SK-N-SH (cell line): ENCODE data around the gene MAG. TPM values are rescaled to one million over a fixed set of nuclear protein-coding genes. Genes with fewer than 3 reads are reported as not detected.

Experiments
- CTCF ChIA-PET: fragments of 300-600, 350-600 bp; formaldehyde crosslinking; extraction: SDS; loops from one replicate; lab custom pipeline; 2021; lab: Yijun Ruan, JAX
- POLR2A ChIA-PET: fragments of 350-600 bp; sonication (Branson Sonifier 250); formaldehyde crosslinking; extraction: SDS; loops from one replicate; lab custom pipeline; 2020; ENCODE audit warnings: antibody characterized with exemption, inconsistent platforms; lab: Yijun Ruan, JAX
- DNase-seq: peaks from one replicate; pipeline ENCODE4 v3.0.0; 2012
- H2AFZ ChIP-seq: fragments of 200-600 bp; sonication (generic); 2 replicates; pipeline ENCODE4 v1.8.1; 2016; ENCODE audit warnings: antibody characterized with exemption, mild to moderate bottlenecking, low read depth
- H3F3A ChIP-seq: fragments of 200-600 bp; sonication (generic); replicated peaks from 2 replicates; pipeline ENCODE3; 2016; ENCODE audit warnings: antibody characterized with exemption, mild to moderate bottlenecking; ENCODE audit not compliant: insufficient read depth
- H3K27ac ChIP-seq, 2 experiments: fragments of 200-500 bp in 1 of 2; fragments of 200-600 bp in 1 of 2; sonication (Bioruptor generic) in 1 of 2; sonication (generic), shearing (Covaris generic) in 1 of 2; 2 replicates each; pipeline versions ENCODE4 v1.5.1 to v1.6.1; 2014 to 2016; ENCODE audit warnings: low read depth in 2 of 2, inconsistent platforms in 1 of 2, low read length in 1 of 2, mild to moderate bottlenecking in 1 of 2, mixed read lengths in 1 of 2
- H3K27me3 ChIP-seq: fragments of 200-600 bp; sonication (generic), shearing (Covaris generic); 2 replicates; pipeline ENCODE4 v1.6.1; 2016; ENCODE audit warnings: mixed run types; ENCODE audit not compliant: insufficient read depth
- H3K36me3 ChIP-seq, 2 experiments: fragments of 200-500 bp in 1 of 2; fragments of 200-600 bp in 1 of 2; sonication (Bioruptor generic) in 1 of 2; sonication (generic) in 1 of 2; replicated peaks in 1 of 2; 2 replicates each; pipeline versions ENCODE3 to v1.5.1; 2014 to 2016; ENCODE audit warnings: low read length in 1 of 2, mild to moderate bottlenecking in 1 of 2; ENCODE audit not compliant: insufficient read depth in 2 of 2, control insufficient read depth in 1 of 2
- H3K4me1 ChIP-seq, 2 experiments: fragments of 200-500 bp in 1 of 2; fragments of 200-600 bp in 1 of 2; sonication (Bioruptor generic) in 1 of 2; sonication (generic), shearing (Covaris generic) in 1 of 2; 2 replicates each; pipeline versions ENCODE4 v1.5.1 to v1.6.1; 2014 to 2016; ENCODE audit warnings: low read depth in 1 of 2, low read length in 1 of 2, mixed run types in 1 of 2; ENCODE audit not compliant: insufficient read depth in 2 of 2, control insufficient read depth in 1 of 2
- H3K4me2 ChIP-seq: fragments of 200-600 bp; sonication (generic), shearing (Covaris generic); 2 replicates; pipeline ENCODE4 v1.6.1; 2017; ENCODE audit warnings: mixed run types
- H3K4me3 ChIP-seq, 2 experiments: fragments of 200-500 bp in 1 of 2; fragments of 200-600 bp in 1 of 2; sonication (Bioruptor generic) in 1 of 2; sonication (generic), shearing (Covaris generic) in 1 of 2; 2 replicates each; pipeline versions ENCODE4 v1.5.1 to v1.8.1; 2014 to 2016; ENCODE audit warnings: low read depth in 2 of 2, inconsistent platforms in 1 of 2, low read length in 1 of 2, mild to moderate bottlenecking in 1 of 2, mixed read lengths in 1 of 2, moderate library complexity in 1 of 2
- H3K79me2 ChIP-seq: fragments of 200-600 bp; sonication (generic); 2 replicates; pipeline ENCODE4 v1.8.1; 2017; ENCODE audit warnings: mild to moderate bottlenecking; ENCODE audit not compliant: insufficient read depth
- H3K9ac ChIP-seq: fragments of 200-600 bp; sonication (generic); 2 replicates; pipeline ENCODE4 v1.6.1; 2017; ENCODE audit warnings: mixed run types
- H3K9me2 ChIP-seq: fragments of 200-600 bp; sonication (generic); 2 replicates; pipeline ENCODE4 v1.6.1; 2017; ENCODE audit warnings: mixed run types
- H3K9me3 ChIP-seq: fragments of 200-600 bp; sonication (generic); 2 replicates; pipeline ENCODE4 v1.6.1; 2017; ENCODE audit warnings: mixed run types, mild to moderate bottlenecking, moderate library complexity
- H4K20me1 ChIP-seq: fragments of 200-600 bp; sonication (generic); 2 replicates; pipeline ENCODE4 v1.6.1; 2017; ENCODE audit warnings: mild to moderate bottlenecking, mixed run types; ENCODE audit not compliant: insufficient read depth
- ELF1 ChIP-seq: IDR thresholded peaks from 2 replicates; pipeline ENCODE4 v1.4.0; 2012
- EP300 ChIP-seq, 2 experiments: IDR thresholded peaks; 2 replicates each; pipeline versions ENCODE4 v1.4.0 to v1.6.1; 2012; ENCODE audit warnings: borderline replicate concordance in 1 of 2, low read depth in 1 of 2, low read length in 1 of 2
- FOSL2 ChIP-seq: IDR thresholded peaks from 2 replicates; pipeline ENCODE4 v1.4.0; 2012; ENCODE audit warnings: low read depth, mild to moderate bottlenecking, moderate library complexity, borderline replicate concordance
- FOXJ3 ChIP-seq: sonication (generic); formaldehyde crosslinking; IDR thresholded peaks from 2 replicates; pipeline ENCODE4 v1.5.1; 2020; ENCODE audit warnings: mild to moderate bottlenecking, missing genetic modification reagents
- GABPA ChIP-seq: IDR thresholded peaks from 2 replicates; pipeline ENCODE4 v1.4.0; 2012; ENCODE audit warnings: low read depth, mild to moderate bottlenecking
- GATA2 ChIP-seq: sonication (generic); formaldehyde crosslinking; IDR thresholded peaks from 2 replicates; pipeline ENCODE4 v1.5.0; 2020; ENCODE audit warnings: mild to moderate bottlenecking, missing genetic modification reagents
- MEF2A ChIP-seq: IDR thresholded peaks from 2 replicates; pipeline ENCODE4 v1.4.0; 2012; ENCODE audit warnings: low read depth, borderline replicate concordance
- NFIC ChIP-seq: IDR thresholded peaks from 2 replicates; pipeline ENCODE4 v1.4.0; 2012; ENCODE audit warnings: borderline replicate concordance
- RAD21 ChIP-seq: IDR thresholded peaks from 2 replicates; pipeline ENCODE4 v1.6.1; 2012; ENCODE audit warnings: mild to moderate bottlenecking, low read length
- RFX5 ChIP-seq: IDR thresholded peaks from 2 replicates; pipeline ENCODE4 v1.6.1; 2012; ENCODE audit warnings: mild to moderate bottlenecking, improper control_type of control experiment, low read length
- SIN3A ChIP-seq: IDR thresholded peaks from 2 replicates; pipeline ENCODE4 v1.6.1; 2012; ENCODE audit warnings: low read depth, mild to moderate bottlenecking, low read length, moderate library complexity, borderline replicate concordance
- SMC3 ChIP-seq: IDR thresholded peaks from 2 replicates; pipeline ENCODE4 v1.6.1; 2012; ENCODE audit warnings: low read depth, low read length, improper control_type of control experiment
- TAF1 ChIP-seq: IDR thresholded peaks from 2 replicates; pipeline ENCODE4 v1.6.1; 2012; ENCODE audit warnings: low read depth, mild to moderate bottlenecking, low read length, moderate library complexity, borderline replicate concordance
- TEAD4 ChIP-seq: IDR thresholded peaks from 2 replicates; pipeline ENCODE4 v1.4.0; 2012; ENCODE audit warnings: mild to moderate bottlenecking, borderline replicate concordance; ENCODE audit not compliant: insufficient read depth
- YY1 ChIP-seq: IDR thresholded peaks from 2 replicates; pipeline ENCODE4 v1.4.0; 2012; ENCODE audit warnings: low read depth, mild to moderate bottlenecking
- WGBS: methylation state at CpG from one replicate; pipeline ENCODE4 v1.1.6; 2017; ENCODE audit warnings: low lambda C conversion rate; 5-methylcytosine and 5-hydroxymethylcytosine counted together
- polyA plus RNA-seq, 3 experiments: library from polyadenylated mRNA; depleted of rRNA; stranded (reverse); fragments of >200 nt; gene quantifications; 2 replicates each; pipeline ENCODE4 v1.2.3, GENCODE V29; 2012
- TF ChIP-seq, protein P1 (sequence below): IDR thresholded peaks from 2 replicates; pipeline ENCODE4 v1.6.1; 2012; ENCODE audit warnings: mild to moderate bottlenecking, low read depth, low read length, moderate library complexity
- TF ChIP-seq, protein P2 (sequence below): IDR thresholded peaks from 2 replicates; pipeline ENCODE4 v1.4.0; 2012; ENCODE audit warnings: low read depth, borderline replicate concordance
- TF ChIP-seq, protein P3 (sequence below): fragments of 150-350 bp; IDR thresholded peaks from 2 replicates; pipeline ENCODE4 v1.6.1; 2017; ENCODE audit warnings: antibody characterized with exemption, low read length, low read depth, borderline replicate concordance
- TF ChIP-seq, protein P4 (sequence below): fragments of 150-350 bp; IDR thresholded peaks from 2 replicates; pipeline ENCODE4 v1.6.1; 2016; ENCODE audit warnings: mild to moderate bottlenecking, low read depth, low read length
- TF ChIP-seq, protein P5 (sequence below): IDR thresholded peaks from 2 replicates; pipeline ENCODE4; 2012

MAG gene
- polyA plus RNA-seq, 1 of the 3 experiments (the other 2 are of a cell fraction) = not detected

DNA sequence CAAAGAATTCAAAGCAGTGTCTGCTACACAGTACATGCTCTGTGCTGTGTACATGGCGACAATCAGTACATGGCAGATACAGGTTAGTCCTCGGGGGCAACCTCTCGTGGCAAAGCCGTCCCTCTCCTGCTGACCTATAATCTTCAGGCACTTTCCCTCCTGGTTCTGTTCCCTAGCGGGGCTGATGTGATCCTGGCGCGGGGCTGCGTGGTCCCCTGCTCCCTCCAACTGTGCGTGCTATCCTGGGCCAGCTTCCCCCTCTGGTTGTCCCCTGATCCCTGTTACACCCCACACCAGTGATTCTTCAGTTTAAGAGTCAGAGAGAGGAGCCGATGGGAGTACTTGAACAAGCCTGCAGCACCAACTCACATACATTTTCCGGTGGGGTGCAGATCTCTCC, 12.1 kb downstream of the MAG start:
- Histone ChIP-seq H3K4me3 (no peak overlapping the region), H3K9ac (no peak overlapping the region), H3K27ac (no peak overlapping the region), H3K9me2 (no peaks in the 10 kb centered on the region), H3K4me2 (no peak overlapping the region), H3K9me3 (no peaks in the 10 kb centered on the region), H3K79me2 (no peaks in the 10 kb centered on the region), H4K20me1 (no peaks in the 10 kb centered on the region), H3K4me1 (no peaks in the 10 kb centered on the region), H3K27me3 (peaks cover 44% of the 10 kb centered on the region), H3F3A (no peaks in the 10 kb centered on the region), H2AFZ (no peak overlapping the region), H3K36me3 (no peaks in the 10 kb centered on the region)
- WGBS = 45% methylated on average over 11 of the region's 11 CpGs
- ChIA-PET CTCF (interaction anchor here (1.0 kb wide), 1 partner anchor 16 kb away, joined by 4 read pairs; no protein-coding TSS in a partner anchor), POLR2A (no interaction called here)
- TF ChIP-seq, protein P1, sequence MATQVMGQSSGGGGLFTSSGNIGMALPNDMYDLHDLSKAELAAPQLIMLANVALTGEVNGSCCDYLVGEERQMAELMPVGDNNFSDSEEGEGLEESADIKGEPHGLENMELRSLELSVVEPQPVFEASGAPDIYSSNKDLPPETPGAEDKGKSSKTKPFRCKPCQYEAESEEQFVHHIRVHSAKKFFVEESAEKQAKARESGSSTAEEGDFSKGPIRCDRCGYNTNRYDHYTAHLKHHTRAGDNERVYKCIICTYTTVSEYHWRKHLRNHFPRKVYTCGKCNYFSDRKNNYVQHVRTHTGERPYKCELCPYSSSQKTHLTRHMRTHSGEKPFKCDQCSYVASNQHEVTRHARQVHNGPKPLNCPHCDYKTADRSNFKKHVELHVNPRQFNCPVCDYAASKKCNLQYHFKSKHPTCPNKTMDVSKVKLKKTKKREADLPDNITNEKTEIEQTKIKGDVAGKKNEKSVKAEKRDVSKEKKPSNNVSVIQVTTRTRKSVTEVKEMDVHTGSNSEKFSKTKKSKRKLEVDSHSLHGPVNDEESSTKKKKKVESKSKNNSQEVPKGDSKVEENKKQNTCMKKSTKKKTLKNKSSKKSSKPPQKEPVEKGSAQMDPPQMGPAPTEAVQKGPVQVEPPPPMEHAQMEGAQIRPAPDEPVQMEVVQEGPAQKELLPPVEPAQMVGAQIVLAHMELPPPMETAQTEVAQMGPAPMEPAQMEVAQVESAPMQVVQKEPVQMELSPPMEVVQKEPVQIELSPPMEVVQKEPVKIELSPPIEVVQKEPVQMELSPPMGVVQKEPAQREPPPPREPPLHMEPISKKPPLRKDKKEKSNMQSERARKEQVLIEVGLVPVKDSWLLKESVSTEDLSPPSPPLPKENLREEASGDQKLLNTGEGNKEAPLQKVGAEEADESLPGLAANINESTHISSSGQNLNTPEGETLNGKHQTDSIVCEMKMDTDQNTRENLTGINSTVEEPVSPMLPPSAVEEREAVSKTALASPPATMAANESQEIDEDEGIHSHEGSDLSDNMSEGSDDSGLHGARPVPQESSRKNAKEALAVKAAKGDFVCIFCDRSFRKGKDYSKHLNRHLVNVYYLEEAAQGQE = no peak
- TF ChIP-seq, protein P2, sequence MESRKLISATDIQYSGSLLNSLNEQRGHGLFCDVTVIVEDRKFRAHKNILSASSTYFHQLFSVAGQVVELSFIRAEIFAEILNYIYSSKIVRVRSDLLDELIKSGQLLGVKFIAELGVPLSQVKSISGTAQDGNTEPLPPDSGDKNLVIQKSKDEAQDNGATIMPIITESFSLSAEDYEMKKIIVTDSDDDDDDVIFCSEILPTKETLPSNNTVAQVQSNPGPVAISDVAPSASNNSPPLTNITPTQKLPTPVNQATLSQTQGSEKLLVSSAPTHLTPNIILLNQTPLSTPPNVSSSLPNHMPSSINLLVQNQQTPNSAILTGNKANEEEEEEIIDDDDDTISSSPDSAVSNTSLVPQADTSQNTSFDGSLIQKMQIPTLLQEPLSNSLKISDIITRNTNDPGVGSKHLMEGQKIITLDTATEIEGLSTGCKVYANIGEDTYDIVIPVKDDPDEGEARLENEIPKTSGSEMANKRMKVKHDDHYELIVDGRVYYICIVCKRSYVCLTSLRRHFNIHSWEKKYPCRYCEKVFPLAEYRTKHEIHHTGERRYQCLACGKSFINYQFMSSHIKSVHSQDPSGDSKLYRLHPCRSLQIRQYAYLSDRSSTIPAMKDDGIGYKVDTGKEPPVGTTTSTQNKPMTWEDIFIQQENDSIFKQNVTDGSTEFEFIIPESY = no peak
- no peak for TF ChIP-seq SMC3
- no peak for TF ChIP-seq TEAD4
- TF ChIP-seq RFX5 = no peak
- TF ChIP-seq MEF2A = no peak
- no peak for TF ChIP-seq FOSL2
- no peak for TF ChIP-seq FOXJ3 (CRISPR knock-in tag)
- TF ChIP-seq TAF1 = no peak
- no peak for TF ChIP-seq RAD21
- TF ChIP-seq NFIC = no peak
- no peak for TF ChIP-seq GATA2 (CRISPR knock-in tag)
- no peak for TF ChIP-seq SIN3A
- no peak for TF ChIP-seq EP300 (IDR thresholded peaks at IDR 0.05; ENCODE audit: borderline replicate concordance in 1 of 2, low read depth in 1 of 2, low read length in 1 of 2)
- TF ChIP-seq, protein P3, sequence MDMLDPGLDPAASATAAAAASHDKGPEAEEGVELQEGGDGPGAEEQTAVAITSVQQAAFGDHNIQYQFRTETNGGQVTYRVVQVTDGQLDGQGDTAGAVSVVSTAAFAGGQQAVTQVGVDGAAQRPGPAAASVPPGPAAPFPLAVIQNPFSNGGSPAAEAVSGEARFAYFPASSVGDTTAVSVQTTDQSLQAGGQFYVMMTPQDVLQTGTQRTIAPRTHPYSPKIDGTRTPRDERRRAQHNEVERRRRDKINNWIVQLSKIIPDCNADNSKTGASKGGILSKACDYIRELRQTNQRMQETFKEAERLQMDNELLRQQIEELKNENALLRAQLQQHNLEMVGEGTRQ = no peak
- no peak for TF ChIP-seq GABPA
- TF ChIP-seq, protein P4, sequence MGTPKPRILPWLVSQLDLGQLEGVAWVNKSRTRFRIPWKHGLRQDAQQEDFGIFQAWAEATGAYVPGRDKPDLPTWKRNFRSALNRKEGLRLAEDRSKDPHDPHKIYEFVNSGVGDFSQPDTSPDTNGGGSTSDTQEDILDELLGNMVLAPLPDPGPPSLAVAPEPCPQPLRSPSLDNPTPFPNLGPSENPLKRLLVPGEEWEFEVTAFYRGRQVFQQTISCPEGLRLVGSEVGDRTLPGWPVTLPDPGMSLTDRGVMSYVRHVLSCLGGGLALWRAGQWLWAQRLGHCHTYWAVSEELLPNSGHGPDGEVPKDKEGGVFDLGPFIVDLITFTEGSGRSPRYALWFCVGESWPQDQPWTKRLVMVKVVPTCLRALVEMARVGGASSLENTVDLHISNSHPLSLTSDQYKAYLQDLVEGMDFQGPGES = no peak
- no peak for TF ChIP-seq YY1
- TF ChIP-seq, protein P5, sequence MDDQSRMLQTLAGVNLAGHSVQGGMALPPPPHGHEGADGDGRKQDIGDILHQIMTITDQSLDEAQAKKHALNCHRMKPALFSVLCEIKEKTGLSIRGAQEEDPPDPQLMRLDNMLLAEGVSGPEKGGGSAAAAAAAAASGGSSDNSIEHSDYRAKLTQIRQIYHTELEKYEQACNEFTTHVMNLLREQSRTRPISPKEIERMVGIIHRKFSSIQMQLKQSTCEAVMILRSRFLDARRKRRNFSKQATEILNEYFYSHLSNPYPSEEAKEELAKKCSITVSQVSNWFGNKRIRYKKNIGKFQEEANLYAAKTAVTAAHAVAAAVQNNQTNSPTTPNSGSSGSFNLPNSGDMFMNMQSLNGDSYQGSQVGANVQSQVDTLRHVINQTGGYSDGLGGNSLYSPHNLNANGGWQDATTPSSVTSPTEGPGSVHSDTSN = no peak
- no peak for TF ChIP-seq ELF1
- DNase-seq = no peak
